ENCODE results near the gene A2M.

A2M gene

DNA sequence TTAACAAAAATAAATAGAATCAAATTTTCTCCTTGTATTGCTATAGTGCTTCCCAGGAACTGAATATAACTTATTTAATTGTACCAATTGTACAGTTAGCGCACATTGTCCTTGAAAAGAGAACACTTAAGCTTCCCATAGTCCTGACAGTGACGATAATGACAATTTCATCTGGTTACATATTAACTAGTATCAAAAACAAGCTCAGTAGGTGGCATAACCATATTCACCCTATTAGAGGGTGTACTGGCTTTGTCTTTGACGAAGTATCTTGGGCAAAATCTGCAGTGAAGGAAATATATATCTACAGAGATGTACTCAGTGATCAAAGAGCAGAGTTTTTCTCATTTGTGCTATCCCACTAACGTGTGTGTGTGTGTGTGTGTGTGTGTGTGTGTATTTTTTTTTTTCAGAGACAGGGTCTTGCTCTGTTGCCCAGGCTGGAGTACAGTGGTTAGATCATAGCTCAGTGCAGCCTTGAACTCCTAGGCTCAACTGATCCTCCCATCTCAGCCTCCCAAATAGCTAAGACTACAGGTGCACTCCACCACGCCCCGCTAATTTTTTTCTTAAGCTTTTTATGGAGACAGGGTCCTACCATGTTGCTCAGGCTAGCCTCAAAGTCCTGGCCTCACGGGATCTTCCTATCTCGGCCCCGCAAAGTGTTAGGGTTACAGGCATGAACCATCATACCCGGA is 4.9 kb upstream of the A2M start:
- DNase-seq: no peak

GRCh38 chr12:9118158-9118557 is 2.4 kb upstream of the A2M start:
- DNase-seq: peak; percentile 25

DNA sequence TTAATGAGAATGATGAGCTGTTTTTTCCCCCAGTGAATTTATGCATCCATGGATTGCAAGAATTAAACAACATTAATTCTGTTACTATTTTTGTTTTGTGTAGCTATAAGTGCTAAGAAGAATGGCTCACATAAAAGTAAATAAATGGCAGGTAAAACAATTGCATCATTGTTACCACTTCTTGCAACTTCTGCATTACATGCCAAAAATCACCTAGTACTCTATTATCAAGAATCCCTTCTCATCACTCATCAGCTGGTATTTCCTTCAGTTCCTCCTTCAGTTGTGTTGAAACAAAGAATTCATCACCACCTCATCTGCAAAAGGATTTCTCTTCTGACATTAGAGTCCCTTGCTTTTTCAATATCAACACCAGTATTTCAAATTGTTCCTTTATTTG is 773 bp downstream of the A2M start:
- no peak for DNase-seq

DNA sequence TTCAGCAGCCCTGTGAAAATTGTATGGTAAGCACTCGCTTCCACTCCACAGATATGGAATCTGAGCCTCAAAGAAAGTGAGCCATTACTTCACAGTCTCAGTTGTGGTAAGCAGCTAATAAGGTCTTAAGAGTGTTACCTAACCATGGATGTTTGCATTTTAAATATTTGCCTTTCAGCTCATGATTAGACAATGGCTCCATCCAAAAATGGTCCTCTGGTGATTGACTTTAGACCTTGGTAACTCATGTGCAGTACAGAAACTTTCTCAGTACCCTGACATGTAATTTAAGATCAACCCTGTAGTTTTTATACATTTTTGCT is 1.8 kb downstream of the A2M start:
- no peak for DNase-seq

GRCh38 chr12:9113296-9113986 is 2.3 kb downstream of the A2M start:
- no peak for DNase-seq

DNA sequence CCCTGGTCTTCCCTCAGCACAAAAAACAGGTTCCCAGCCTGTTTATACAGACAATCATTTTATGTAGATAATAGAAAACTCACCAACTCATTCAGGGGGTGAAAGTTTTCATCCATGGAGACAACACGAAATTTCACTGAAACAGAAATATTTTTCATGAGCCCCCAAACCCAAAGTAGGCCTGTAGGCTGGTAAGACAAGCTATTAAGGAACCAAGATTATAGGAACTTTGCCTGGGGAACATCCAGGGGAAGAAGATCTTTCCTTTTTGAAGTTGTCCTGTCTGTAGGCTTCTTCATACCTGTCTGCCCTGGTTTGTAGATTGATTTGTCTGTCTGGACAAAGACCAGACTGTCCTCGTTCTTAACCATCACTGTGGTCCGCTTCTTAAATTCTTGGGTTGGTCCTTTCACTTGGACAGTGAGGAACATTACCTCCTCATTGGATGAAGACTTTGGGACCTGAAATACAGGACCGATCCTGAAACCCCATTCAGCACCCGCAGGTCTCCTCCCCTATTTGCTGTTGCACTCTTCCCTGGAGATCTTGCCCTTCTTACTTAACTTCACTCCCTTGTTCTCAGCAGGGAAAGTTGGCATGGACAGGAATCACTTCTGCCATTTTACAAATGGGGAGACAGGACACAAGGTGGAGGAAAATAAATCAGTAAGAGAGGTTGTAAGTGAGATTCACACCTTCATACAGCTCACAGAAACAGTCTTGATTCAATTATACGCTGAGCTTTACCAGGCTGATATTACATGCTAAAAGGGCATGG is 3.5 kb downstream of the A2M start:
- no peak for DNase-seq

GRCh38 chr12:9111525-9111924 is 4.2 kb downstream of the A2M start:
- DNase-seq: no peak

- no peak for DNase-seq
Observed at GRCh38 chr12:9109737-9110491, 5.8 kb downstream of the A2M start.

DNA sequence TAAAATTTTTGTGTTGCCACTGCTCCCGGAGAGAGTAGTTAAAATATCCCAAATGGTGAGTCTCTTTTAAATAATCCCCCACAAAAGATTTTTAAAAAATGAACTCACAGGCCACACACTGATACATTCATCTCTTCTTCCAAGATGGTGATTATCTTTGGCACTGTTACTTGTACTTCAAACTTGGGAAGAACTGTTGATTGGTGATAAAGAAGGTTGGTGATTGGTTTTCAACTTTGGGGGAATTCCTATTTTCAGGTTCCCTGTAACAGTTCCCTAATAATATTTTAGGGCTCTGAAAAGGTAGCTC is 6.6 kb downstream of the A2M start:
- no peak for DNase-seq

DNA sequence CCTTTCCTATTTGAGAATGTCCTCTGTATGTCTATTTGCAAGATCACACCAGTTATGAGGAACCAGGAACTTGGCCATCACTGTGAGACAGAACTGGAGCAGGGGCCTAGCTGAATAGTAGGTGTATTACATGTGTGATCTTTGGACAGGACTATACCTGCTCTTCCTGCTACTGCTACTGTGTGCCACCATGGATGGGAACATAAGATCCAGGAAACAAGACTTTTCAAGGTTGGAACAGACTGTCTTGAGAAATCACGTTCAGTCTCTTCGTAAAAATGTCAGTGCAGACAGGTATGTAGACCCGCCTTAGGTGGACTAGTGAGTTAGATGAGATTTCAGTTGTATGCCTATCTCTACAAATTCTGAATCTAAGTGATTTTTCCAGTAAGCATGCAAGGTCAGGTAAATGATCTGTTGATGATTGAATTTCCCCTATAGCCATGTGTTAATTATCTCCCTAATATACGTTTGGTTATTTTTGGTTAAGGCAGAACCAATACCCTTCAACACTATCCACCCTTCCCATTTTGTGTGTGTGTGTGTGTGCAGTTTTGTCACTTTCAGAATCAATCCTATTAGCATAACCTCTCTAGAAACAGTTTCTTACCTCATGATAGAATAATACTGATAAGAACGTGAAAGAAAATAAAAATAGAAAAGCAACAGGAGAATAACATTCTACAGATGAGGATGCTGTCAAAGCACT is 7.1 kb downstream of the A2M start:
- no peak for DNase-seq

- no peak for DNase-seq
Observed at GRCh38 chr12:9107542-9107873, 8.2 kb downstream of the A2M start.

- no peak for DNase-seq
Observed at GRCh38 chr12:9106610-9107541, 8.8 kb downstream of the A2M start.

- no peak for DNase-seq
Observed at GRCh38 chr12:9106067-9106466, 9.7 kb downstream of the A2M start.

- no peak for DNase-seq
Observed at GRCh38 chr12:9104767-9105423, 10.8 kb downstream of the A2M start.

DNA sequence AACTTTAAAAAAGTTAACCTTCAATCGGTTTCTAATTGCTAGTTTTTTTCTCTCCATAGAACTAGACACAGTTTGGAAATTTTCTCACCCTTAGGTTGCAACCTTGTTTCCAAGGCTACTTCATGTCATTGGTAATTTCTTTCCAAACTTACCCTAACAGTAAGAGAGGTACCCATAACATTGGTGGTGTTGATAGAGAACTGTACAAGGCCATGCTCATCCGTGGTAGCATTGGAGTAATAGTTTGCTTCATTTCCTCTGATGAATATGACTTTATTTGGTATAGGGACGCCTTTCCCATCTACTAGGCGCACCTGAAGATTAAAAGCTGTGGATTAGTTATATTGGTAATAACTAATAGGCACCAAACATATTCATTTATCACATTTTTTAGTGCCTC is 11.6 kb downstream of the A2M start:
- no peak for DNase-seq

GRCh38 chr12:9103050-9103849 is 12.5 kb downstream of the A2M start:
- DNase-seq: no peak

DNA sequence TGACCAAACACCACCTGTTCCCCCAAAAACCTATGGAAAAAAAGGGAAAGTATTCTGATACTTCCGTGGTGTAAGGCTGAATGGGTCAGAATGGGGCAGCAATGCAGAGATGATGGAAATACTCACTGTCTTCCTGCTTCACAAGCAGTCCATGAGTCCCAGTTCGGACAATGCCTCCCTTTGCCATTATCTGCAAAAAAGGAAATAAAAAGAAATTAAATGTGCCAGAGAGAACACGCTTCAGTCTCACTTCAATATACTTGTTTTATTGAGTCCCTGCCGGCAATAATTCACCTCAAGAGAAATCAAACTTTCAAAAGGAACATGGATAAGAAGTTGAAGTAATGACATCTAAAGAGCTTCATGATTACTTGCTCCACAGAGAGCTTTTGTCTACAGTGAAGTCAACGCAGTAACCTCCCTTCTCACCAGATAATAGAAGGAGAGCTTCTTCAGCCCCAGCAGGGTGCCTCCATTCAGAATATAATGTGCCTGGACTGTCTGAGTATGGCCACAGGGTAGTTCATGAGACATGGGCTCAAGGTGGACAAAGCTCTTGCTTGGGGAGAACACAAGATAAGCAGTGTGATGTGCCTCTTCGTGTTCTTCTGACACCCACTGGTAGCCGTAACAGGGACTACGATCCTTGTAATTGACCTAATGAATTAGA is 14.6 kb downstream of the A2M start:
- DNase-seq: no peak

GRCh38 chr12:9099552-9100190 is 16.0 kb downstream of the A2M start:
- DNase-seq: no peak

DNA sequence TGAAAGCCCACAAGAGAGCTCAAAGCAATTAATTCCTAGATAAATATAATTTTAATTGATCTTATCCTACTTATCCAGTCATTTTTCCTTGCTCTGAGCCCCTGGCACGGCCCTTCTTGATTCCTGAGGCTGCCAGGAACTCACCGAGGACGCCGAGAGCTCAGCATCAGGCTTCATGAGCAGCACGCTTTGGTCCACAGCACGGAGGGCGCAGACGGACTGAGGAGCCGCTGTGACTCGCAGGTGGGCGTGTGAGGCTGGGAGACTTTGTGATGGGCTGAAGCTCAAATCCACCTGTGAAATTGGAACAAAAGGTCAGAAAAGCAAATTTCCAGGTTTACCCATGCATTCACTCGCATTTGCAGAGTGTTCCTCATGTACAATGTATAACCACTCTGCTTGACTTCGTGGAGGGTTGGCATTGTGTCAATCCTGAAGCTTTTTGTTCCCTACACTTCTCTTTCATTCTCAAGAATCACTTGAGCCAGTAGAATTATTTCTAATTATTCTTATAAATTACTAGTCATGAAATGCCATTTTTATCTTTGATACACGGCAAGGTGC is 17.2 kb downstream of the A2M start:
- no peak for DNase-seq
